GM18868 (cell line): Measurements from ENCODE around the gene RHOJ.

ENCODE experiments used
- ATAC-seq: cut with Tn5 transposase; IDR thresholded peaks from one replicate; pipeline ENCODE4 v1.9.1; 2021; ENCODE audit warnings: mild to moderate bottlenecking, moderate library complexity; ENCODE audit not compliant: unreplicated experiment

The RHOJ gene

GRCh38 chr14:63205044-63205575 lies 867 bp downstream of the RHOJ start:
- no peak for ATAC-seq

- no peak for ATAC-seq
Observed at GRCh38 chr14:63205866-63206265, 1.6 kb downstream of the RHOJ start.

GRCh38 chr14:63209160-63209559 lies 4.9 kb downstream of the RHOJ start:
- no peak for ATAC-seq

GRCh38 chr14:63210812-63211211 lies 6.6 kb downstream of the RHOJ start:
- ATAC-seq = no peak

GRCh38 chr14:63212209-63212608 lies 8.0 kb downstream of the RHOJ start:
- no peak for ATAC-seq

GRCh38 chr14:63212776-63213500 lies 8.7 kb downstream of the RHOJ start:
- no peak for ATAC-seq

- ATAC-seq = no peak
Observed at GRCh38 chr14:63214417-63215196, 10.4 kb downstream of the RHOJ start.

GRCh38 chr14:63220526-63220925 lies 16.3 kb downstream of the RHOJ start:
- no peak for ATAC-seq

GRCh38 chr14:63223596-63223995 lies 19.4 kb downstream of the RHOJ start:
- ATAC-seq = no peak

GRCh38 chr14:63224196-63224595 lies 20.0 kb downstream of the RHOJ start:
- ATAC-seq = no peak

GRCh38 chr14:63228217-63228616 lies 24.0 kb downstream of the RHOJ start:
- ATAC-seq = no peak

GRCh38 chr14:63229330-63230059 lies 25.3 kb downstream of the RHOJ start:
- ATAC-seq = no peak

- no peak for ATAC-seq
Observed at GRCh38 chr14:63231766-63232165, 27.5 kb downstream of the RHOJ start.

GRCh38 chr14:63237791-63238190 lies 33.5 kb downstream of the RHOJ start:
- no peak for ATAC-seq

GRCh38 chr14:63240221-63240620 lies 36.0 kb downstream of the RHOJ start:
- no peak for ATAC-seq

GRCh38 chr14:63241096-63241495 lies 36.9 kb downstream of the RHOJ start:
- ATAC-seq = no peak

- no peak for ATAC-seq
Observed at GRCh38 chr14:63243646-63244045, 39.4 kb downstream of the RHOJ start.

- no peak for ATAC-seq
Observed at GRCh38 chr14:63245893-63246292, 41.6 kb downstream of the RHOJ start.

GRCh38 chr14:63248211-63248610 lies 44.0 kb downstream of the RHOJ start:
- ATAC-seq = no peak

GRCh38 chr14:63249092-63249491 lies 44.8 kb downstream of the RHOJ start:
- ATAC-seq = no peak

- no peak for ATAC-seq
Observed at GRCh38 chr14:63257299-63257698, 53.1 kb downstream of the RHOJ start.
